ENCODE measurements around the gene ACTBL2.

GRCh38 chr5:57447658-57448057 lies 35.0 kb downstream of the ACTBL2 start:
- TF ChIP-seq CTCF (conservative IDR thresholded peaks at IDR 0.05; ENCODE audit: low read depth, low read length) (no peak), EZH2 (IDR thresholded peaks at IDR 0.05; ENCODE audit: low read length, unreplicated experiment) (no peak)

Measured in PC-3 (cell line).